HG02885 (cell line): ENCODE results near the gene RRP12.
"Not testable (repeated sequence)": the region's sequence is repeated elsewhere in the genome, so short reads cannot be mapped to it uniquely, and the experiment has no call there.

Source experiments
- ATAC-seq: cut with Tn5 transposase; IDR thresholded peaks from one replicate; pipeline ENCODE4 v1.9.1; 2021; ENCODE audit warnings: mild to moderate bottlenecking; ENCODE audit not compliant: unreplicated experiment, poor library complexity

The RRP12 gene

GRCh38 chr10:97371696-97372095 lies 29.4 kb downstream of the RRP12 start:
- ATAC-seq, result no peak

DNA sequence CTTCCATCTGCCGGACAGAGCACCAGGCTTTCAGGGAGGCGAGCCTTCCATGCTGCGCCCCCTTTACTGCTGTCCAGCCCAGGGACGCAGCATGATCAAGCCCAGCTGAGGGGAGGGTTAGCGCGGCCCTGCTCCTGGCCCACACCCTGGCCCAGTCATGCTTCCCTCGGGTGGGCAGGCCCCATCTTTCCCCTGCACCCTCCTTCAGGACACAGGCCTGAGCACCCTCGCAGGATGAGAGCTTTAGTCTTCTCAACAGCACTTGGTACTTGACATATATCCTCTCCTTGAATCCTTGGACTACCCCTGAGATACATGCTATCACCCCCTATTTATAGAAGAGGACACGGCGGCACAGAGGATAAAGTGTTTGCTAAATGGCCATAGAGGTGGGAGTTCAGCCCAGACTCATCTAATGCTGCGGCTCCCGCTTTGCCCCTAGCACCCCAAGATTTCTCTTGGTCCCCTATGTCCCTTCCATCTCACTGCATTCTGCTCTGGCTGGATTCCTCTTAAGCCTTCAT lies 34.0 kb downstream of the RRP12 start:
- no peak for ATAC-seq

- no peak for ATAC-seq
Measured at GRCh38 chr10:97366572-97366971, 34.6 kb downstream of the RRP12 start.

DNA sequence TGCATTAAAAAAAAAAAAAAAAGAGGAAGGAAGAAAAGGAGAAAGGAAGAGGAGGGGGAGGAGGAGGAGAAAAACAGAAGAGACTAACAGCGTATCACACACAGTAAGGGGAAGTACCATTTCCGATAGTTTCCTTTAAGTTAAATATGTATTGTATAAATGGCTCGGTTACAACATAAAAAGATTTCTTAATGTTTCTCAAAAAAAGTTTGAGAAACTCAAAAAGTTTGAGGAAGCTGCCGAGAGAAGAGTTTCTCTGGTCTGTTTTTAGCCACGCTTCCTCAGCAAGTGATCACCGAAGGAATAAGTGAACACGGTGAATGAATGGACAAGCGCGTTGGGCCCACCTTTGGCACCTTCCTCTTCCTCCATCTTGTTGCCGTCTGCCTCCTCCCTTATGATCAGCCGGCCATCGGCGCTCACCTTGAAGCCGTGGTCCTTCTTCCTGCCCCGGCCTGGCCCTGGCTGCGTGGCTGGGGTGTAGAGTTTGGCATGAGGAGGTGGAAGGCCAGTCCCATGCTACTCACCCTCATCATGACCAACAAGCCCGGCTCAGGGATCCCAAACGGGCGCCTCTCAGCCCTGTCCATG lies 35.3 kb downstream of the RRP12 start:
- no peak for ATAC-seq

DNA sequence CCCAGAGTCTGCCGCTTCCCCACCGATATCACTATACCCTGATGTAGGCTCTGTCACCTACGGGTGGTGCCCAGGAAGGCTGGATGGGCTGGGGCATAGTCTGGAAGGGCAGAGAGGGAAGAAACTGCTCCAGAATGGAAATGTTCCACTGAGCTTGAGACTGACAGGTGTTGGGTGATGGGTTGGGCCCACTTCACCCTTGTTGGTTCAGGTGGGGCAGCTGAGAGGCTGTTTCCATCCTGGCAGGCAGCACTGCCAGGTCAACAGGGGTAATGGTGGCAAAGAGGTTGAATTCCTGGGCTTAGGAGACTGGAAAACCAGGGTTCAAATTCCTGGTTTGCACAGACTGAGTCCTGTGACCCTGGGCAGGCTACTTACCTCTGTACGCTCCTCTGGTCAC lies 38.1 kb downstream of the RRP12 start:
- ATAC-seq, result no peak

- ATAC-seq, result no peak
Measured at GRCh38 chr10:97362310-97363033, 38.7 kb downstream of the RRP12 start.

- ATAC-seq, result no peak
Measured at GRCh38 chr10:97361537-97361901, 39.6 kb downstream of the RRP12 start.

DNA sequence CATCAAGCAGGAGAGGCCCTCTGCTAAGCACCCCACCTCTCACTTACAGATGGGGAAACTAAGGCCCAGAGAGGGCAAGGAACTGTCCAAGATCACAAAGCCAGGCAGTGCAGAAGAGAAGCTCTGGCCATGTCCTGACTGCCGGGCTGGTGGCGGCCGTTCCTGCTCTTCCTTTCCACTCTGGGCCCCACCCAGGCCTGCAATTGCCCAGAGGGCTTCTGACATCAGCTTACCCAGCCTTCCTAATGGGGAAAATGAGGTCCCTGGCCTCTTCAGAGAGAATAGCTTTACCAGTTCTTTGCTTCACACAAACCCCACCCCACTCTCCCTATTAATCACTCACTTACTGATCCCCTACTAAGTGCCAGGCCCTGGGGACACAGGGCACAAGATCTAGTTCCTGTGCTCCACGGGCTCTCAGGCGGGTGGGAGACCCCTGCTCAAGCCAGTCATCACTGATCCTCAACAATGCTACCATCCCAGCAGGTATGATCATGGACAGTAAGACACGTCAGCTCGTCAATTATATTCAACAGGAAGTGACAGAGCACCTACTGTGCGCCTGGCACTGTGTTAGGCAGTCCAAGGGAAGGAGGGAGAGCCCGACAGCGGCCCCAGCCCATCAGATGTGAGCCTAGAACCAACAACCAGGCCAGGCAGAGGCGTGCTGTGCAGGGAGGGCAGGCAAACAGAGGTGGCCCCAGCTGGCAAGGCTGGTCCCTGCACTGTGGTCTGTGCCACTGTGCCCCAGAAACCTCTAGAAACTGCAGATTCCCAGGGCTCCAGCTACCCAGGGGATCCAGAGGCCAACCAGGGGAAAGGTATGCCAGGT lies 40.2 kb downstream of the RRP12 start:
- ATAC-seq, result no peak

DNA sequence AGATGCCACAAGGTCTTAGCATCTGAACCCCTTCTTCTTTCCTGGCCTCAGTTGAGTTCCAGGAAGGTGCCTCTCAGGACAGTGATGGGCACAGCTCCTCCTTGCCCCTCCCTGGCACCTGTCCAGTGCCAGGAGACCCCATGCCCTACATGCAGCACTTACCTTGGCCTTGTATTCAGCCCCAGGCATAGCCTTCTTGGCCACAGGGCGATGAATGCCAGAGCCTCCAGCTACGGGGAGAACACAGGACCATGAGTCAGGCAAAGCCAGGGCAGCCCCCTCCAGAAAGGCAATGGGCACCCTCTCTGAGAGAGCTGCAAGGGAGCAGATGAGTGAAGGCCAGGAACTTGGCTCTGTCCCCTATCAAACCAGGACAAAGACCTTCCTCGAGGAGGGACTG lies 42.4 kb downstream of the RRP12 start:
- ATAC-seq, result no peak

- no peak for ATAC-seq
Measured at GRCh38 chr10:97358349-97358748, 42.8 kb downstream of the RRP12 start.

DNA sequence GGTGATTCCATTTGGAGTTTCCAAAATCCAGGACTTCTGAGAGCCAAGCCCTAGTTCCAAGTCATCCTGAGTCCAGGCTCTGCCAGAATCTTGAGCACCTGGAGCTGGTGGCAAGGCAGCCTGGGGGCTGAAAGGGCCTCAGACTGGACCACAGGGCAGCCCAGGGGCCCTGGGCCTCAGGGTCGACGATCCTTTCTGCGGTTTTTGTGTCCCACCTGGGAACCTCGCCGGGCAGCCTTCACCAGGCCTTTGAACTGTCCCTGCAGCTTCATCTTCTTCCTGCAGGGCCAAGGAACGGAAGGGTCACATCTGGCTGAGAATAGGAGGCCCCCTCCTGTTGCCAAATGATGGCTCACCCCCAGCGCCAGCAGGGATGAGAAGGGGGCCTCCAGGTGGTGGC lies 44.2 kb downstream of the RRP12 start:
- ATAC-seq, result no peak

DNA sequence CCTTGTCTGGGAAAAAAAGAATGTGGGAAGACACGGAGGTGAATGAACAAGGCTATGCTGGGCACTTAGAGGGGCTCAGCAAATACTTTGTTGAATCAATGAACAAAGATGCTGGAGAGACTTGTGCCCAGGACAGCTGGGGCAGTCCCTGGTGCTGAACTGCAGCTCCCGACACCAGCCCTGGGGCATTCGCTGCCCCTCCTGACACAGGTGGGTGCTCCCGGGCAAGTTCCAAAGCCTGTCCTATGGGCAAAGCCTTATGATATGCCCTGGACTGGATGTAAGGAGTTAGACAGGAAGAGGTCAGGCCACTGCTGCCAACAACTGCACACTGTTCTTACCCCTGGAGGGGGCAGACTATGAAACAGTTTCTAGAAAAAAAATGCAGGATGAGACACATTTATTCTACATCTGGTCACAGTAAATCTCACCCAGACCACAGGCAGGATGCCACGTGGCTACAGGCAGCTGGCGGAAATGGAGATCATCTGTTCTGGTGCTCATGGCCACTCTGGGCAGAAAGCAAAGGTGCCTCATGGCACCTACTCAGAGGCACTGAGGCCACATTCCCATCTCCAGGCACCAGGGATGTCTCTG lies 44.7 kb downstream of the RRP12 start:
- ATAC-seq, result no peak

DNA sequence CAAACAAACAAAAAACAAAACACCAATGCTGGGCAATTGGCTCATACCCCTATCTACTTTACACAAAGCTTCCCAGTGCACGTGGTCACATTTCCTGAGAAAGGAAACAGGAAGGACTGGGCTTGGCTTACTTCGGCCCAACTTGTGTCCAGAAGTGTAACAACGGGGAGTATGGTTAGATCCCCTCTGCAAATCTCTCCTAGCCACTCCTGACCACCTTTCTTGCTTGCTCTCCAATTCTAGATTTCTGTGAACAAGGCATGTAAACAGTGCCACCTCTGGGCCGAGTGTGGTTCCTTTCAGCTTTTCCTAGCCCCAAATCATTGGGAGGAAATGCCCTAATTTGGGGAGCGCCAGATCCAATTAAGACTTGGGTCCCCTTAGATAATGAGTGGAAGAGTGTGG lies 45.6 kb downstream of the RRP12 start:
- no peak for ATAC-seq

DNA sequence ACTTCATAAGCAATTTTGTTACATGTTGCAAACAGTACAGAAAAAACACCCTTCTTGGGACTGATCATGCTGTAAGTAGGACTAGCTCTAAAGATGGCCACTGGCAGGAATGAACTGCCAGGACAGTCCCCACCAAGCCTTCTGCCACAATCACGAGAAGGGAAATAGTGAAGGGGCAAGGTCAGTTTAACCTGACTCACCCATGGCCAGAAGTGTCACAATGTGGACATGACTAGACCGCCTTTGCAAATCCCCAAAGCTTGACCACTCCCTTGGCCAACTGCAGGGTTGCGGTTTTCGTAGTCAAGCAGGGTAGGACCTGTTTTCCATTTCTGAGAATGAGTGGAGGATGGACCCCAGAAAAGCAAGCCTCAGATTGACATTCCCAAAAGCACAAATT lies 47.2 kb downstream of the RRP12 start:
- ATAC-seq, result no peak

- ATAC-seq, result no peak
Measured at GRCh38 chr10:97349752-97350513, 51.2 kb downstream of the RRP12 start.

DNA sequence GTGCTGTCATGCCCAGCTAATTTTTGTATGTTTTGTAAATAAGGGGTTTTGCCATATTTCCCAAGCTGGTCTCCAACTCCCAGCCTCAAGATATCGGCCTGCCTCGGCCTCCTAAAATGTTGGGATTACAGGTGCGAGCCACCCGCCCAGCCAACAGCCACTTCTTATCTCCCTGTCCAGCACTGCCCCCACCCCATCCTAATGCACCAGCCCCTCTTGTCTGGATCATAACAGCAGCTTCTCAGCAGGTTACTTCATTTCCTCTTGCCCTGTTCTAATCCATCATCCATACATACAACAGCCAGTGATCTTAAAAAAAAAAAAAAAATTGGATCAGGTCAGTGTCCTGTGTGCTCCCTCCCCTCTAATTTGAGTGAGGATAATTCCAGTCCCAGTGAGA lies 53.8 kb downstream of the RRP12 start:
- no peak for ATAC-seq

- not testable (repeated sequence) for ATAC-seq
Measured at GRCh38 chr10:97343664-97344063, 57.5 kb downstream of the RRP12 start.

GRCh38 chr10:97341416-97341815 lies 59.7 kb downstream of the RRP12 start:
- ATAC-seq, result no peak

DNA sequence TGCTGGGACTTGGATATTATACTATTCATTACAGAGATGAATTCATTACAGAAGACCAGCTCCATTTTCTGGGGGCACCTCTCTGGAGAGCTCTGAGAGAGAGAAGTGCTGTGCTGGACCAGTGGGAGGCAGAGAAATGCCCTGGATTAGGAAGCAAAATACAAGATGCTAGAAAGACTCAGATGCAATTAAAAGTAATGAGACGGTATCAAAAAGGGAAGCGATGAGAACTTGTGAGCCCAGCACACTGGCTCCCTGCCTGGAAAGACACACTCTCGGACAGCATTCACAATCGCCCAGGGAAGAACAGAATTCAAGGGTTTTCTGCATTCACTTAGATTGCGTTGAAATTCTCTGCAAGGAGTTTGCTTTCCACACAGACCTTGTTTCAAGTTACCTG lies 63.1 kb downstream of the RRP12 start:
- no peak for ATAC-seq
